Suppressor macrophage treated with lipopolysaccharide for 4 hours (primary cell): ENCODE data around the gene GBE1.

ENCODE experiments used
- DNase-seq: peaks from one replicate; pipeline ENCODE4 v3.0.0-alpha.2; 2020

Gene GBE1

DNA sequence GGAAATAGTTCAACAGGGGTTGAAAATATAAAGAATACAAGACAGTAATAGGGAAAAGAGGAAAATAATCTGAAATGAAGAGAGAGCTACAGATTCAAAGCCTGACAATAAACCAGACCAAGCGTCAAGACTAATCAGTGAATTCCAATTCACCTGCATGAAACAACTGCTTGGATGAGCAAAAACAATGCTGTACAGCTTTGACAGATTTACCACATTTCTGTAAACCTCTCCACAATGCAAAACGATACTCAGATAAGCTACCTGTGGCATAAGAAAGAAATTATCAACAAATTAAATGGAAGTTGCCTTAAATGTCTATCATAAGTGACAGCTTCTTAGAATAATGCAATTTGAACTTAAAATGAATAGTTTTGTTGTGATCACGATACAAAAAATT, 65.4 kb downstream of the GBE1 start:
- no peak for DNase-seq

- DNase-seq: no peak
Observed at GRCh38 chr3:81695302-81695701, 66.1 kb downstream of the GBE1 start.

- no peak for DNase-seq
Observed at GRCh38 chr3:81694662-81695061, 66.8 kb downstream of the GBE1 start.

DNA sequence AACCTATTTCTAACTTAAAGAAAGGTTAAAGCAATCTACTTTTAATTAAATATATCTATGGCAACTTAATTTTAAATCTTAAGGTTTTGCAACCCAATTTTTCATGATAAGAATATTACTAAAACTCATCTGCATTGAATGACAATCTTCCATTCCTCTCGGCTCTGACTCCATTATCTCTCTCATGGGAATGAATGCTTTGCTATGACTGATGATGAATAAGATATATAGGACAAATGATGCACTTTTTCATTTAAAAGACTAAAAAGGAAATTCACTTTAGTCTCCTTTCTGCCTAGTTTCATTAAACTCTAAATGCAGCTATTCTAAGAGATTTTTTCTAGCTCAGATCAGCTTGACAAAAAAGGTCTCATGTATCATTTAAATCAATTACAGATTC, 68.7 kb downstream of the GBE1 start:
- no peak for DNase-seq

- DNase-seq: no peak
Observed at GRCh38 chr3:81689617-81690016, 71.8 kb downstream of the GBE1 start.

- no peak for DNase-seq
Observed at GRCh38 chr3:81684751-81685395, 76.6 kb downstream of the GBE1 start.

DNA sequence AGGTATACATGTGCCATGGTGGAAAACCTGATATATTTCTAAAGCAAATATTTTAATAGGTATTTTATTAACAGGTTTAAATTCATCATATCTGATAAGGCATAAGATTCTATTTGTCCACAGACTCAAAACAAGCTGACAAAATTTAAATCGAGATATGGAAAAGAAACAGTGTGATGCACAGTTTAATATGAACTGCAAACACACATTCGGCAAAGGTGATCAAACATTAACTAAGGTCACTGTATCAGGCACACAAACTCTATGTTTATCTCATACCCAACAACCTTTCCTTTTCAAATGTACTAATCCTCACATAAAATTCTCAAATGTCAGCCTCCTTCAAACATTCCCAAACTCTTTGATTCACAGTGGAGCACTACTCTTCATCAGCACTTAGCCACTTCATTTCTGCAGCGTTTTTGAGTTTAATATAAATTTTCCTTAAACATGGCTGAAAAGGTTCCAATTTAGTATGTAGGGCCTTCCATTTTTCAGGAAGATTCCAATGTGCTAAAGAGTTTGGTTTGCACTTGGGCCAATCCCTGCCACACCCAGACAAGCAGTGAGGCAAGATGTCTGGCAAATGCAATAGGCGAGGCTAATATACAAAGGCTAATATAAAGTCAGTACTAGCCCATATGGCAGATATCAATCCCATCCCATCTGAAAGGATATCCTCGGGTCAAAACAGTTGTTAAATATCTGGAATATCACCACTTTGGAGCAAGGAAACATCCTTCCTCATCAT, 84.6 kb downstream of the GBE1 start:
- DNase-seq: no peak

GRCh38 chr3:81674690-81675089, 86.8 kb downstream of the GBE1 start:
- DNase-seq: no peak

- no peak for DNase-seq
Observed at GRCh38 chr3:81668283-81668682, 93.2 kb downstream of the GBE1 start.

GRCh38 chr3:81666502-81667121, 94.8 kb downstream of the GBE1 start:
- peak; percentile 30 for DNase-seq

- DNase-seq: no peak
Observed at GRCh38 chr3:81663114-81663513, 98.3 kb downstream of the GBE1 start.

DNA sequence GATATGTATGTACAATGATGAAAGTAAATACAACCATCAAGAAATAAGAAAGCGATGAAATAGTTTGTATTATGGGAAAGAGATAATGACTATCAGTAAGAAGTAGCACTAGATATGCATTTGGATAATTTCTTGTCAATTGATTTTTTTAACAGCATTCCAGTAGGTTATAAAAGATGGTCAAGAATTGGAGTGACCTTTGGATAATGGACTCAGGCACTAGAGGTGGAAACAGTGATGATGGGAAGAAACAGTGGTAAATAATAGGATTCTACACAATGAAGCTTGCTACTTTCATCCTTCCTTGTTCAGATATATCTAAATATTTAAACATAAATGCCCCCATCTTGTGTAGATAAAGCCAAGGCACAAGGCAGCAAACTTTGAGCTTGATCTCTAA, 101.4 kb downstream of the GBE1 start:
- DNase-seq: no peak

- no peak for DNase-seq
Observed at GRCh38 chr3:81658322-81658997, 103.0 kb downstream of the GBE1 start.

GRCh38 chr3:81651139-81651538, 110.3 kb downstream of the GBE1 start:
- no peak for DNase-seq

DNA sequence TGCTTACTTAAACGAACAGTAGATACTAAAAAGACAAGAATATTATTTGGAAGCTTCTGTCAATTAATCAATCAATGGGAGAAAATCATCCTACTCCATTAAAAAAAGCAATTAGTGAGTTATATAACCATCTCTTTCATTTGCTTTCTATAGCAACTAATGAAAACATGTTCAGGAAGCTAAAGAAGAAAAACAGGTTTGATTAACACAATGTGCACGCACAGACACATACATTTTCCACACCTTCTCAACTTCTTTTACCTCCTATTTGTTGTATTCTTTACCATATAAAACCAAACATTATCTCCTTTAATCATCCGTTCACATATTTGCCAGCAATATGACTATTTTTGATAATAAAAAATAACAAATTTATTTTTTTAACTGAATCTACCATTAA, 111.3 kb downstream of the GBE1 start:
- no peak for DNase-seq

- DNase-seq: no peak
Observed at GRCh38 chr3:81645248-81645647, 116.2 kb downstream of the GBE1 start.

DNA sequence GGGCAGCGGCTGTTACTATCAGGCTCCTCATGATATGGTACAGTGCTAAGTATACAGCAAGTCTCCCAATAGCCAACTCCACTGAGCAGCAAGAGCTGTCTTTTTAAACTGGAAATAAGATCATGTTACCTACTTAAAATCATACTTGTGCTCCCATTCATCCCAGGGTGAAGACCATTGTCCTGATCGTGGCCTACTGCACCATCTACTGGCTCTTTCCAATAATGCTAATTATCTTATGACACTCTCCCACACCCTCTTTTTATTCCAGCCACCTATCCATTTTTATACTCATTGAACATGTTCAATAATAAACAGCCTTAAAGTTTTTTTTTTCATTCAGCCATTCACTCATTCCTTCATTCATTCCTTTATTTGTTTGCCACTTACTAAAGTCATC, 117.7 kb downstream of the GBE1 start:
- no peak for DNase-seq

GRCh38 chr3:81638480-81638879, 123.0 kb downstream of the GBE1 start:
- no peak for DNase-seq

GRCh38 chr3:81632659-81633058, 128.8 kb downstream of the GBE1 start:
- no peak for DNase-seq

DNA sequence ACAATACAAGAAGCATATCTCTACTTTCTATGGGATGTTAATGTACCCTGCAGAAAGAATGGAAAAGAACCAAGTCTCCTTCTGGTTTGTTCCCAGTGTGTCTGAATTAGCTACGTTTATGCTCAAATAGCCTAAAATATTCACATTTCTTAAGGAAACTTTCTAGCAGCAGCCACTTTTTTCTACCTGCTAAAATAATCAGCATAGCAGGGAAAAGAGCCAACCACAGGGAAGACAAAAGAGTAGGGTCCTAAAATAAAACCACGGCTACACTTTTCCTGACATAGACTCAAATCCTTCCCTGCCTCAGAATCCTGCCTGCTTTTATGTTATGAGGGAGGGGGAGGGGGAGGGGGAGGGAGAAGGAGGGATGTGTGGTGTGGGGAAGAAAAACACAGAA, 136.7 kb downstream of the GBE1 start:
- DNase-seq: no peak

DNA sequence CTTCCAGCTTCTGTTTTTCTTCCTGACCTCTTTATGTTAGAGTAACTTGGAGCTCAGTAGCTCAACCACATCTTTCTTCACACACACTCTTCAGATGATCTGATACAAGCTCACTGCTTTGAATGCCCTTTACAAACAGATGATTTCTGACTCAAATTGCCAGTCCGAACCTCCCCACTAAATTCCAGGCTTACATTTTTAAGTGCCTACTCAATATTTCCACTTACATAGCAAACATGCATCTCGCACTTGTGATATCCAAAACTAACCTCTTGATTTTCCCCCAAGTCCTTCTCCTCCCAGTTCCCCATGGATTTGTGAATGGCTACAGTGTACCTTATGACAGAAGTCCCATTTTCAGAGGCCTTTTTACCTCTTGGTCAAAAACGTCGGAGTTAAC, 139.1 kb downstream of the GBE1 start:
- no peak for DNase-seq

- no peak for DNase-seq
Observed at GRCh38 chr3:81621277-81621676, 140.2 kb downstream of the GBE1 start.

GRCh38 chr3:81620849-81621248, 140.6 kb downstream of the GBE1 start:
- DNase-seq: no peak

DNA sequence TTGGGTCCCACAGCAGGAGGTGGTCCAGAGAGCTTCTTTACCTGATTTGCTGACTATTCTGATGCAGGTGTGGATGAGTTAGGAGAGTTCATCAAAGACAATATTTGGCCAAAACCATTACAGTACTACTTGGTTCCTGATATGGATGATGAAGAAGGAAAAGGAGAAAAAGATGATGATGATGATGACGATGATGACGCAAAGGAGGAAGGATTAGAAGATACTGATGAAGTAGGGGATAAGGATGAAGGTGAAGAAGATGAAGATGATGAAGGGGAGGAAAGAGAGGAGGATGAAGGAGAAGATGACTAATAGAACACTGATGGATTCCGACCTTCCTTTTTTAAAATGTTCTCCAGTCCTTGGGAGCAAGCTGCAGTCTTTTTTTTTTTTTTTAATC, 148.7 kb downstream of the GBE1 start:
- DNase-seq: no peak
